Left lung (tissue), 10 donors: ENCODE results near the gene CES2. TPM values are rescaled to one million over a fixed set of nuclear protein-coding genes. Genes with fewer than 3 reads are reported as not detected.

Experiments
- ATAC-seq: fragments of 200-7000 bp; cut with Tn5 transposase; one replicate; pipeline ENCODE4 v1.9.1; 2020; ENCODE audit warnings: moderate library complexity
- DNase-seq, 4 donors: peaks; one replicate each; pipeline ENCODE4 v3.0.0-alpha.2; 2013 to 2020
- H3K27ac ChIP-seq, 2 donors: fragments of 200-600 bp; sonication (generic) in 1 of 2; one replicate each; pipeline versions ENCODE4 v1.5.0 to v1.8.0; 2020 to 2021
- H3K27me3 ChIP-seq, 2 donors: fragments of 200-600 bp; sonication (generic) in 1 of 2; one replicate each; pipeline versions ENCODE4 v1.5.0 to v1.8.0; 2020 to 2021
- H3K36me3 ChIP-seq, 2 donors: fragments of 200-600 bp; sonication (generic) in 1 of 2; one replicate each; pipeline versions ENCODE4 v1.5.0 to v1.8.0; 2020 to 2021
- H3K4me1 ChIP-seq, 2 donors: fragments of 200-600 bp; one replicate each; pipeline ENCODE4 v1.8.0; 2021
- H3K4me3 ChIP-seq, 2 donors: fragments of 200-600 bp; sonication (generic) in 1 of 2; one replicate each; pipeline versions ENCODE4 v1.5.0 to v1.8.0; 2020 to 2021; ENCODE audit warnings: mild to moderate bottlenecking in 1 of 2
- H3K9me3 ChIP-seq, 2 donors: fragments of 200-600 bp; sonication (generic) in 1 of 2; one replicate each; pipeline versions ENCODE4 v1.5.0 to v1.8.0; 2020 to 2021
- CTCF ChIP-seq, 2 donors: fragments of 200-600 bp; sonication (generic) in 1 of 2; IDR thresholded peaks; one replicate each; pipeline versions ENCODE4 v1.5.0 to v1.8.0; 2021; ENCODE audit warnings: antibody characterized with exemption in 2 of 2
- intact Hi-C, 2 donors: fragments of 100-400 bp; cut with DNase I; formaldehyde crosslinking; loops; one replicate each; pipeline versions ENCODE4 v1.11.2 to v1.14.2; 2022
- polyA plus RNA-seq, 6 donors: library from polyadenylated mRNA; unstranded; fragments of 120-200 nt; gene quantifications; one replicate each; pipeline ENCODE4 v1.2.1, GENCODE V29; 2013; ENCODE audit not compliant: insufficient read length in 6 of 6
- total RNA-seq, 2 donors: library from RNA; stranded (reverse); fragmentation: NEBNext Ultra II Directional; extraction: Animal tissue kit (Norgen Biotek cat#: 25700); gene quantifications; one replicate each; pipeline ENCODE4 v1.2.1, GENCODE V29; 2021
- donor health status: DM: no; HTN: yes; CAD: no.
- donor health status: DM: no; HTN: no; CAD: no.

CES2 gene
- total and polyA plus RNA-seq, 8 donors: 31.7 to 41.8 (median 35.7) TPM

- Histone ChIP-seq H3K4me3 (peak overlapping the region in 1 of 2 donors; percentile 46), H3K4me1 (peaks cover 5 to 22% of the 10 kb centered on the region in 2 donors), H3K9me3 (no peaks in the 10 kb centered on the region), H3K27me3 (peaks cover 9 to 52% of the 10 kb centered on the region in 2 donors), H3K36me3 (peaks cover 0 to 6% of the 10 kb centered on the region in 2 donors), H3K27ac (no peak overlapping the region)
- TF ChIP-seq CTCF (IDR thresholded peaks at IDR 0.05): no peak
- ATAC-seq (no peak), DNase-seq (peak in 1 of 4 donors; percentile 66)
- intact Hi-C loops: no loop called here
Observed at GRCh38 chr16:66948837-66949225, 13.5 kb downstream of the CES2 start.

DNA sequence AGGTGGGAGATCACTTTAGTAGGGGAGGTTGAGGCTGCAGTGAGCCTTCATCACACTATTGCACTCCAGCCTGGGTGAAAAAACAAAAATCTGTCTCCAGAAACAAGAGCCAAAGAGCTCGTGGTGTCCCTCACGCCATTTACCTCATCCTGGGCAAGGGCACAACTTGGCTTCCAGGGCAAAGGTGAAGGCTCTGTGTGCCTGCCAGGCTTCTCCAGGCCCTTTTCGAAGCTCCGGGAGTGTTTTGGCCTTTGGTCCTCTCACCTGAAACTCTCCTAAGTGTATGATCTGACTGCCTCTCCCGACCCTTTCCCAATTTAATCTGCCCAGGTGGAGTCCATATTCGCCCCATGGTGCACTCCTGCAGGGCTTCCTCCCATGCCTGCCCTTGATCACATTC, 14.2 kb downstream of the CES2 start:
- peaks cover 9 to 52% of the 10 kb centered on the region in 2 donors for H3K27me3 ChIP-seq
- no peak for TF ChIP-seq CTCF (IDR thresholded peaks at IDR 0.05)
- H3K27ac ChIP-seq: no peak overlapping the region
- no peak for ATAC-seq
- H3K4me3 ChIP-seq: no peak overlapping the region
- DNase-seq: no peak
- no peaks in the 10 kb centered on the region for H3K36me3 ChIP-seq
- H3K9me3 ChIP-seq: no peaks in the 10 kb centered on the region
- intact Hi-C loops: no loop called here
- peaks cover 5 to 22% of the 10 kb centered on the region in 2 donors for H3K4me1 ChIP-seq

- Histone ChIP-seq H3K36me3 (no peaks in the 10 kb centered on the region), H3K9me3 (no peaks in the 10 kb centered on the region), H3K4me3 (no peak overlapping the region), H3K27me3 (peaks cover 9 to 52% of the 10 kb centered on the region in 2 donors), H3K27ac (no peak overlapping the region), H3K4me1 (peaks cover 5 to 22% of the 10 kb centered on the region in 2 donors)
- intact Hi-C loops: no loop called here
- TF ChIP-seq CTCF (IDR thresholded peaks at IDR 0.05): no peak
- DNase-seq (no peak), ATAC-seq (no peak)
Observed at GRCh38 chr16:66950437-66950836, 15.1 kb downstream of the CES2 start.

- TF ChIP-seq CTCF (IDR thresholded peaks at IDR 0.05): no peak
- no peak overlapping the region for H3K4me3 ChIP-seq
Observed at GRCh38 chr16:66950971-66951790, 15.9 kb downstream of the CES2 start.

DNA sequence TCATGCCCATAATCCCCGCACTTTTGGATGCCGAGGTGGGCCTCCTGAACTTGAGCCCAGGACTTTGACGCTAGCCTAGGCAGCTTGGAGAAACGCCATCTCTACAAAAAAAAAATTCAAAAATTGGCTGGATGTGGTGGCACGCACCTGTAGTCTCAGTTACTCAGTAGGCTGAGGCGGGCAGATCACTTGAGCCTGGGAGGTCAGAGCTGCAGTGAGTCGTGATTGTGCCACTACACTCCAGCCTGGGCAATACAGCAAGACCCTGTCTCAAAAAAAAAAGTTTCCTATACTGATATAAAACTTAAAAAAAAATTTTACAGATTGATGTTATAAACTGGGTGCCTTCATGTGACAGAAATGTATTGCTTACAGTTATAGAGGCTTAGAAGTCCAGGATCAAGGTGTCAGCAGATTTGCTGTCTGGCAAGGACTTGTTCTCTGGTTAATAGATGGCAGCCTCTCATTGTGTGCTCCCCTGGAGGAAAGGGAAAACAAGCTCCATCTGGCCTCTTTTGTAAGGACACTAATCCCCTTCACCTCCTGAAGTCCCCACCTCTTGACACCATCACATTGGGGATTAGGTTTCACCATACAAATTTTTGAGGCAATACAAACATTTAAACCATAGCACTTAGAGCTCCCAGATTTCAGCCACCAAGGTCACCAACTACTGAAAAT, 17.3 kb downstream of the CES2 start:
- Histone ChIP-seq H3K36me3 (no peaks in the 10 kb centered on the region), H3K4me1 (peaks cover 5 to 15% of the 10 kb centered on the region in 2 donors), H3K27me3 (peaks cover 9 to 52% of the 10 kb centered on the region in 2 donors), H3K4me3 (no peak overlapping the region), H3K9me3 (no peaks in the 10 kb centered on the region), H3K27ac (no peak overlapping the region)
- DNase-seq: peak in 1 of 4 donors; percentile 29
- intact Hi-C loops: no loop called here
- TF ChIP-seq CTCF (IDR thresholded peaks at IDR 0.05): no peak
- no peak for ATAC-seq

More at GRCh38 chr16:66950971-66951790, 15.9 kb downstream of the CES2 start:
- H3K4me1 ChIP-seq: peaks cover 5 to 22% of the 10 kb centered on the region in 2 donors
- DNase-seq (no peak), ATAC-seq (no peak)
- peaks cover 9 to 52% of the 10 kb centered on the region in 2 donors for H3K27me3 ChIP-seq
- H3K36me3 ChIP-seq: no peaks in the 10 kb centered on the region
- no peak overlapping the region for H3K27ac ChIP-seq
- no peaks in the 10 kb centered on the region for H3K9me3 ChIP-seq
- intact Hi-C loops: no loop called here
